ENCODE data around the gene ADAM11.
"Not testable (repeated sequence)": the region's sequence is repeated elsewhere in the genome, so short reads cannot be mapped to it uniquely, and the experiment has no call there.

The ADAM11 gene

DNA sequence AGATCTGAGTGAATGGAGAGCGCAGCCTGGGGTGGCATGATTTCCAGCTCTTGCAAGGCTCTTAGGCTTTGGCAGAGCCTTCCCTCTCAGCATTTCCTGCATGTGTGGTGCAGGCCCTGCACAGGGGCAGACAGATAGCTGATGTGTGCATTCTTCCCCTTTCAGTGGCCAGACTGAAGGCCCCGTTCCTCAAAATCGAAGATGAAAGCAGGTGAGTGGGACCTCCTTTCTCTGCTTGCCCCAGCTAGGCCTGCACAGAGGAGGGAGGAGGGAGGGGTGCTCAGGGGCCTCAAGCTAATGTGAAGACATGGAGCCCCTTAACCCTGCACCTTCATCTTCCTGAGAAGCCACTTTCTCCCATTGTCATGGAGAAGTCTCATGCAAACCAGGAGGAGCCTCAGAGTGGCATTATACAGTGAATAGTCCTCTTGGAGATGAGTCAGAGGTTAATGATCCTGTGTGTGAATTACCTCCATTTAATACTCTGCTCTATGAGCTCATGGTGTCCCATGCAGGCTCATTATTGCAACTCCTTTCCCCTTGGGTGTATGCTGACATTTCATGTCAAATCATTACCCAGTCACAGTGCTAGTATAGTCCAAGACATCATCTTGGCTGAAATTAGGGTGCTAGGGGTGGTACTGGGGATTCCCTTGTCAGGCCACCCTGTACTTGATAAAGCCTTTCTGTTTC is 20.4 kb upstream of the ADAM11 start:
- no peak for TF ChIP-seq CTCF (conservative IDR thresholded peaks at IDR 0.05)
- no peak overlapping the region for H3K27ac ChIP-seq

GRCh38 chr17:44741316-44741715 is 17.5 kb upstream of the ADAM11 start:
- no peak for TF ChIP-seq CTCF (conservative IDR thresholded peaks at IDR 0.05)

DNA sequence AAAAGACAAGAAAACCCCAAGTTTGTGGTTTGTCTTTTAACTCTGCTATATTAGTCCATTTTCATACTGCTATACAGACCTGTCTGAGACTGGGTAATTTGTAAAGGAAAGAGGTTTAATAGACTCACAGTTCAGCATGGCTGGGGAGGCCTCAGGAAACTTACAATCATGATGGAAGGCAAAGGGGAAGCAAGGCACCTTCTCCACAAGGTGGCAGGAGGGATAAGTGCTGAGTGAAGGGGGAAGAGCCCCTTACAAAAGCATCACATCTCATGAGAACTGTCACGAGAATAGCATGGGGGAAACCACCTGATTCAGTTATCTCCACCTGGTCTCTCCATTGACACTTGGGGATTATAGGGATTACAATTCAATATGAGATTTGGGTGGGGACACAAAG is 13.5 kb upstream of the ADAM11 start:
- no peak overlapping the region for H3K27ac ChIP-seq
- no peak; the same call in 1 of the 2 replicates for TF ChIP-seq CTCF (conservative IDR thresholded peaks at IDR 0.05)

More at GRCh38 chr17:44741316-44741715, 17.5 kb upstream of the ADAM11 start:
- no peak overlapping the region for H3K27ac ChIP-seq

- not testable (repeated sequence) for H3K27ac ChIP-seq
Measured at GRCh38 chr17:44745738-44746137, 13.1 kb upstream of the ADAM11 start.

DNA sequence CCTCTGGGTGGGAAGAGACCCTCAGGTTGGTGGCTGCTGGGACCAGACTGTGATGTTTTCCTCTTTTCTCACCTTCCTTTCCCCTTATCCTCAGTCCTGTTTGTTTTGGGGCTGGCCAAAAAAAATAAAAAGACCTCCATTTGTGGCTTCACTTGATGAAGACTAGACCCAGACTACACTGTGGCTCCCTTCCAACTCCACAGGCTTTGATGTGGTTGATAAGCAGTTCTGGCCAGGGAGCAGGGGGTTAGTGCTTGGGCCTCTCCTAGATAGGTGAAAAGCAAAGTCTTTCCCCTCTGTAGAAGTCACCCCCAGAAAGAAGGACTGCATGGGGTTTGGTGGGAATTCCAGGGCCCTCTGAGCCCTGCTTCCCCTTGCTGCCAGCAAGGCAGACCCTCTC is 11.2 kb upstream of the ADAM11 start:
- no peak for TF ChIP-seq CTCF (conservative IDR thresholded peaks at IDR 0.05)

GRCh38 chr17:44749076-44749979 is 9.5 kb upstream of the ADAM11 start:
- TF ChIP-seq CTCF (conservative IDR thresholded peaks at IDR 0.05): no peak
- H3K27ac ChIP-seq: no peak overlapping the region

More for the DNA sequence above, 11.2 kb upstream of the ADAM11 start:
- no peak overlapping the region for H3K27ac ChIP-seq

DNA sequence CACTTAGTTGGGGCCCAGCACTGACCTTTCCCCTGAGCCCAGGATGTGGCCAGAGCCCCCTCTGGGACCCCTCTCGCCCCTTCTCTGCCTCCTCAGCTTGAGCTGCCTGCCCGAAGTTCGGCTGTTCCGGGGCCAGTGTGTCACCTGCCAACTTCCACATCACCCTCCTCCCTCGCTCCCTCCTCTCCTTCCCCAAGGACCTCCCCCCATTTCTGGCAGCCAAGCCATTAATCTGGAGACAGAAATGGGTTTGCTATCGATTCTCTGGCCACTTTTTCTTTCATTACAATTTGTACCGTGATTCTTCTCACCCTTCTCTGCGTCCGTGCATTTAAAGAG is 8.8 kb upstream of the ADAM11 start:
- TF ChIP-seq CTCF (conservative IDR thresholded peaks at IDR 0.05): no peak
- H3K27ac ChIP-seq: no peak overlapping the region

DNA sequence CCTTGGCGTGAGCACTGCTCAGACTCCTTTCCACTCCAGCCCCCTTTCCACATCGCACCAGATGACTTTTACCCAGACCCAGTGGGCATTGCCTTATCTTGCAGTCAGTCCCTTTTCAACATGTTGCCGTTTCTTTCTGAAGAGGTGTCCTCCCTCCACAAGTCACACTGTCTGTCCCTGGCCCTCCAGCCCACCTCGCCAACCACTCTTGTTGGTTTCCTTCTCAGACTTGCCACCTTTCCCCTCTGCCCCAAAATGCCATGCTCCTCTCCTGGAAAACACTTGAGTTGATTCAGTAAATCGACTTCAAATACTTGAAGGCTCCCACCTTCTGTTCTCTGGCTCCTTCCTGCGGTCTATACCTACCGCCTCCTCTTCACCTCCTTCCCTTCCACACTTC is 7.5 kb upstream of the ADAM11 start:
- TF ChIP-seq CTCF (conservative IDR thresholded peaks at IDR 0.05): no peak
- H3K27ac ChIP-seq: no peak overlapping the region

Measured in VCaP (cell line).